SKM-1 treated with dmso at 0.1 percent for 144 hours (cell line): ENCODE results near the gene LIN54.
A peak's percentile ranks its signal among the peaks of the same experiment; 100 is the strongest.
"Not testable (repeated sequence)": the region's sequence is repeated elsewhere in the genome, so short reads cannot be mapped to it uniquely, and the experiment has no call there.

Experiments
- DNase-seq: peaks from one replicate; lab custom pipeline; 2025; ENCODE audit not compliant: unreplicated experiment; lab: John Stamatoyannopoulos, UW

The LIN54 gene

GRCh38 chr4:83012687-83013419 is 2.2 kb upstream of the LIN54 start:
- peak; percentile 93 for DNase-seq

- DNase-seq, result no peak
These were observed 1.6 kb upstream of the LIN54 start for GRCh38 chr4:83012200-83012686.

- no peak for DNase-seq
These were observed 1.1 kb upstream of the LIN54 start for GRCh38 chr4:83011689-83012199.

GRCh38 chr4:83010111-83010521 is 507 bp downstream of the LIN54 start:
- DNase-seq, result no peak

- no peak for DNase-seq
These were observed 1.1 kb downstream of the LIN54 start for GRCh38 chr4:83009529-83009928.

- not testable (repeated sequence) for DNase-seq
These were observed 7.4 kb downstream of the LIN54 start for GRCh38 chr4:83003044-83003791.

- DNase-seq, result no peak
These were observed 8.3 kb downstream of the LIN54 start for GRCh38 chr4:83002329-83002728.

- DNase-seq, result no peak
These were observed 11.7 kb downstream of the LIN54 start for GRCh38 chr4:82998898-82999297.

GRCh38 chr4:82994834-82995233 is 15.8 kb downstream of the LIN54 start:
- no peak for DNase-seq

GRCh38 chr4:82989575-82990429 is 20.8 kb downstream of the LIN54 start:
- DNase-seq, result no peak

GRCh38 chr4:82988323-82988832 is 22.2 kb downstream of the LIN54 start:
- no peak for DNase-seq

- not testable (repeated sequence) for DNase-seq
These were observed 23.1 kb downstream of the LIN54 start for GRCh38 chr4:82987519-82987918.

GRCh38 chr4:82984459-82984858 is 26.2 kb downstream of the LIN54 start:
- no peak for DNase-seq

- no peak for DNase-seq
These were observed 27.2 kb downstream of the LIN54 start for GRCh38 chr4:82983444-82983843.

- DNase-seq, result no peak
These were observed 29.5 kb downstream of the LIN54 start for GRCh38 chr4:82981138-82981537.

GRCh38 chr4:82975792-82976191 is 34.8 kb downstream of the LIN54 start:
- no peak for DNase-seq

GRCh38 chr4:82969414-82969813 is 41.2 kb downstream of the LIN54 start:
- no peak for DNase-seq

- DNase-seq, result no peak
These were observed 41.7 kb downstream of the LIN54 start for GRCh38 chr4:82968972-82969371.

GRCh38 chr4:82965763-82966162 is 44.9 kb downstream of the LIN54 start:
- no peak for DNase-seq

- peak; percentile 8 for DNase-seq
These were observed 53.6 kb downstream of the LIN54 start for GRCh38 chr4:82957045-82957444.

GRCh38 chr4:82954212-82954611 is 56.4 kb downstream of the LIN54 start:
- no peak for DNase-seq
